Epithelial cell of proximal tubule (primary cell): ENCODE measurements around the gene PRSS27. TPM values are rescaled to one million over a fixed set of nuclear protein-coding genes. Genes with fewer than 3 reads are reported as not detected.

ENCODE experiments used
- DNase-seq: peaks from one replicate; pipeline ENCODE4 v3.0.0-alpha.2; 2011; ENCODE audit warnings: low read depth
- H3K4me3 ChIP-seq: 2 replicates; pipeline ENCODE4 v1.5.1; 2011; ENCODE audit warnings: low read depth, mild to moderate bottlenecking, low read length
- total RNA-seq: library from RNA; depleted of rRNA; stranded (reverse); fragments of >200 nt; gene quantifications from 2 replicates; pipeline ENCODE4 v1.2.3, GENCODE V29; 2015
- TF ChIP-seq, protein P1 (sequence below): conservative IDR thresholded peaks from 2 replicates; pipeline ENCODE4 v1.5.1; 2012; ENCODE audit warnings: low read depth, mild to moderate bottlenecking, low read length

The PRSS27 gene
- total RNA-seq, 1 donor from 2014 or later: 0.92 TPM

DNA sequence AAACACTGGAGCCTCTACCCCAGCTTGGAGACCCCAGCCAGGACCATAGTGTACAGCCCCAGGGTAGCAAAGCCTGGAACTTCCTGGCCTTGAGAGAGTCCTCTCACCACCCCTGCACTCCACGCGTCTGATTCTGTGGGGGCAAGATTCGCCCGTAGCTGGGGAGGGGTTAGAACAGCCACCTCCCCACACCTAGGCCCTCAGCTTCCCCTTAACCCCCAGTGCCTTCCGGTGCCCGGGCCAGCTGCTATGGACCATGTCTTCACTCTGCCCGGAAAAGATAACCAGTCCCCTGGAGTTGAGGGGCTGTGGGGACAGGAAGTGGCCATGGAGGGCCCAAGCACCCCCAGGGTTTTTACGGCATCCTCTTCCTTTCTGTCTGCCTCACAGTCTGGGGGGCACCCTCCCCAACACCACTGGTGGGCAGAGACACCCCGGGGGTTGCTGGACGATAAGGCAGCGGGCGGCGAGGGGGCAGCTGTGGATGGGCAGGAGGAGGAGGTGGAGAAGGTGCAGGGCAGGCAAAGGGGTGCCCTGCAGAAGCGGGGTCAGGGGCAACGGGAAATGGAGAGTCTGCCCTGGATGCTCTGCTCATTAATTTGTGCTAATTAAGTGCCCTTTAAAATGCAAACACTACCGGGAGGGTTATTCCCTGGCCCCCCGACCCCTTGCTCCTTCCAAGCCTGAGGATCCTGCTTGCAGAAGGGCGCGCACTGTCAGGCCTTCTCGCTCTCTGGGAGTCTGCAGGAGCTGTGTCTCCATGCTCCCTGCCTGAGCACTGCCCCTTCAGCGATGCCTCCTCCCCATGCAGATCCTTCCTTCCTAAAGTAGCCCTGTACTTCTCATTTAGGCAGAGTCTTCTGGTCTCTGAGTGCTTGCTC, 2.4 kb downstream of the PRSS27 start:
- TF ChIP-seq, protein P1, sequence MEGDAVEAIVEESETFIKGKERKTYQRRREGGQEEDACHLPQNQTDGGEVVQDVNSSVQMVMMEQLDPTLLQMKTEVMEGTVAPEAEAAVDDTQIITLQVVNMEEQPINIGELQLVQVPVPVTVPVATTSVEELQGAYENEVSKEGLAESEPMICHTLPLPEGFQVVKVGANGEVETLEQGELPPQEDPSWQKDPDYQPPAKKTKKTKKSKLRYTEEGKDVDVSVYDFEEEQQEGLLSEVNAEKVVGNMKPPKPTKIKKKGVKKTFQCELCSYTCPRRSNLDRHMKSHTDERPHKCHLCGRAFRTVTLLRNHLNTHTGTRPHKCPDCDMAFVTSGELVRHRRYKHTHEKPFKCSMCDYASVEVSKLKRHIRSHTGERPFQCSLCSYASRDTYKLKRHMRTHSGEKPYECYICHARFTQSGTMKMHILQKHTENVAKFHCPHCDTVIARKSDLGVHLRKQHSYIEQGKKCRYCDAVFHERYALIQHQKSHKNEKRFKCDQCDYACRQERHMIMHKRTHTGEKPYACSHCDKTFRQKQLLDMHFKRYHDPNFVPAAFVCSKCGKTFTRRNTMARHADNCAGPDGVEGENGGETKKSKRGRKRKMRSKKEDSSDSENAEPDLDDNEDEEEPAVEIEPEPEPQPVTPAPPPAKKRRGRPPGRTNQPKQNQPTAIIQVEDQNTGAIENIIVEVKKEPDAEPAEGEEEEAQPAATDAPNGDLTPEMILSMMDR: no peak
- H3K4me3 ChIP-seq: no peak overlapping the region
- DNase-seq: no peak

DNA sequence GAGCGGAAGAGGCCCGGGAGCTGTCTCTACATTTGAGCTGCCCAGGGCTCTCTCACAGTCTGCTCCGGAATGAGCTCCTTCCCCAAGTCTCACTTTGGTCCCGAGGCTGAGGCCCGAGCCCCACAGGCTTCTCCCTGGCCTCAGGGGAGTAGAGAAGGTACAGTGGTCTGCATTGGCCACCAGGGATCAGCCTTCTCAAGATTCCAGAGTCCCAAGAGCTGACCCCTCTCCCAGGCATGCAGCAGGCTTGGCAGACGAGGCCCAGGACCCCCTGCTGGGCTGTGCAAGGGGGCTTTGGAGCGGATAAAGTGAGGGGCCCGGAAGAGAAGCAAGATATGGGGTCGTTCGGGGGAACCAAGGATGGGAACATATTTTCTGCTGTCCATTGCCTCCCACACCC, 3.1 kb downstream of the PRSS27 start:
- no peak for DNase-seq
- no peak overlapping the region for H3K4me3 ChIP-seq
- TF ChIP-seq, protein P1: no peak

DNA sequence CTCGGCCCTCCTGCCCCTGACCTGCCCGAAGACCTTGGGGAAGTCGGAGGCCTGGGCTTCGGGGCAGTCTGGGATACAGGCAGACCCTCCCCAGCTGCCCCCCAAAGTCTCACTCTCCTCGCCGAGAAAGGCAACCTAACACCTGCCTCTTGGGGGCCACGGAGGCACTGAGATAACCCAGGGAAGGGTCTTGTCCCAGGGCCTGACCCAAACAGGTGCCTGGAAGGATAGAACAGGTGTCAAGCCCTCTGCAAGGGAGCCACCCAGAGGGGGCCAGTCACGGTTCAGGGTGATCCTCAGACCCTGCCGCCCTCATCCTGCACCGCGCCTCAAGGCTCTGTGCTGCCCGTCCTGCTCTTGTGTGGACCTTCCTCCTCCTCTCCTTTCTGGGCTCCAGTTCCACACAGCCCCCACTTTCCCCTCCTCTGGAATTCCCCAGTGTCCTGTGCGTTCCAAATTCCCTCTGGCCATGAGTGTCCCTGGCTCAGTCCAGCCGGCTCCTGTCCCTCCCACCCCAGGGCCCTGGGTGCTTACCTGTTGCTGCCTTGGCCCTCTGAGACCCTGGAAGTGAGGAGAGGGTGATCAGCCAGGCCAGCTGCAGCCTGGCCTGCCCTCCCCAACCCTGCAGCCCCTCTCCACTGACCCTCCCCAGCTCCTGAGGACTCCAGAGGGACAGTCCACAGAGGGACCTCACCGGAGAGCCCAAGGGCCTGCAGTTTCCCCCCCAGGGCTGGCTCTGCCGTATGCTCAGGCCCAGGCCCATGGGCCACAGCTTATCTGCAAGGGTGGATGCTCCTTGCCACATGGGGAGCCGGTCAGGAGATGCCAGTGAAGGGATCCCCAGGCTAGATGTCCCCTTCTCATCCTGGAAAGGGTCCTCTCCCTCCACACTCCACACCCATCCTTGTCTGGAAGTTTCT, 3.8 kb downstream of the PRSS27 start:
- no peak for DNase-seq
- TF ChIP-seq, protein P1: no peak
- H3K4me3 ChIP-seq: no peak overlapping the region

DNA sequence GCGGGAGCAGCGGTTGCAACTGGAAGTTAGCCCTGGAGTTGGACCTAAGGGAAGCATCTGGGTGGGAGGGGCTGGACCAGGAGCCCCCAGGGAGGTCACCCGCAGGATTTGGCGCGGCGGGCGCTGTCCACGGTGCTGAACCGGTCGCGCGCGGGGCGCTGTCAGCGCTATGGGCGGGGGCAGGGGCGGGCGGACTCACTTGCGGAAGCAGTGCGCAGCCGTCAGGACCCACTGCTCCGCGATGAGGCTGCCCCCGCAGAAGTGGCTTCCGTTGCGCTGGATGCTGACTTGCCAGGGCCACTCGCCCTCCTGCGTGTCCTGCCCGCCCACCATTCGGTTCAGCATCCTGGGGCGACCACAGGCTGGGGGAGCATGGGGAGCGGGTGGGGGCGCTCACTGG, 4.5 kb downstream of the PRSS27 start:
- DNase-seq: no peak
- no peak overlapping the region for H3K4me3 ChIP-seq
- TF ChIP-seq, protein P1: no peak

DNA sequence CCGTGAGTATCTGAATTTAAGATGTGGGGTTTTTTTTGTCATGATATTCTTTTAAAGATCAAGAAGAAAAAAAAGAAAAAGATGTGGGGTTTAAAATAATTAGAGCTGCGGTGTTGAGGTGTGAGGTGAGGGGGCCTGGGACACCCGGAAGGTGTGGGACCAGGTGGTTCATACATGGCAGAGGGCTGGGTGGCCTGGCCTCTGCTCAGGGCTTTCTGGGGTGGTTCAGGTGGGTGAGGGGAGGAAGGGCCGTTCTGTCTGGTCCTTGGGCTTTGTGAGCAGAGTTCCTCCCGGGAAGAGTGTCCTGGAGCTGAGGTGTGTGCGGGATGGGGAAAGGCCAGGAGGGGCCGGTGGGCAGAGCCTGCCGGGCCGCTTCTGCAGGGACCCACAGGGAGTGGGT, 5.0 kb downstream of the PRSS27 start:
- DNase-seq: no peak
- no peak overlapping the region for H3K4me3 ChIP-seq
- TF ChIP-seq, protein P1: no peak

DNA sequence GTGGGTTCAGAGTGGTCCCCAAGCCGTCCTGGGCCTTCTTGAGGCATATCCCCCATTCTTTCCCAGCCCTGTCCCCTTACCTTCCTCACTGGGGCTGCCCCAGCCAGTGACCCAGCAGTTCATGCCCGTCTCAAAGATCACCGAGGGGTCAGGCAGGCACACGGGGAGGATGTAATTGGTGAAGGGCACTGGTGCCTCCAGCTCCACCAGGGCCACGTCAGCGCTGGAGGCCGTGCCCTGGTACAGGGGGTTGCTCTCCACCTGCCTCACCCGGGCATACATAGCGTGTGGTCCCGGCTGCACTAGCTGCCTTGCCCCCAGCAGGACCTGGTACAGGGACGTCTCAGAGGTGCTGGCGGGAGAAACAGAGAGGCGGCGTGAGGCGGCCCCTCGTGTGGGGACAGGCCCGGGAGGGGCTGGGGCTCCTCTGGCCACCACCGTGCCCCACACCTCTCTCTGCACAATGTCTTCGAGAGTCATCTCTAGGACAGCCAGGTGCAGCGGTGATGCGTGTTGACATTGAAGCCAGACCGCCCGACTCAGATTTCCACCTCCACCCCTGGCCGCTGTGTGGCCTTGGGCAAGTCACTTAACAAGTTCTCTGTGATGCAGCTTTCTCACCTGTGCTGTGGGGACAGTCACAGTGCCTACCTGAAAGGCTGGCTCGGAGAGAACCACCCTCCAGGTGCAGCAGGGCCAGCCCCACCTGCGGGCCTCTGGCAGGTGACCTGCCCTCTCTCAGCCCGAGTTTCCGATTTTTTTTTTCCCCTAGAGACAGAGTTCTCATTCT, 5.8 kb downstream of the PRSS27 start:
- TF ChIP-seq, protein P1: no peak
- no peak for DNase-seq
- H3K4me3 ChIP-seq: no peak overlapping the region
